Measurements from ENCODE around the gene NPAS3. TPM values are rescaled to one million over a fixed set of nuclear protein-coding genes. Genes with fewer than 3 reads are reported as not detected.

Gene NPAS3
- total and polyA plus RNA-seq, 11 donors: 0.15 to 3.4 (median 0.92) TPM

DNA sequence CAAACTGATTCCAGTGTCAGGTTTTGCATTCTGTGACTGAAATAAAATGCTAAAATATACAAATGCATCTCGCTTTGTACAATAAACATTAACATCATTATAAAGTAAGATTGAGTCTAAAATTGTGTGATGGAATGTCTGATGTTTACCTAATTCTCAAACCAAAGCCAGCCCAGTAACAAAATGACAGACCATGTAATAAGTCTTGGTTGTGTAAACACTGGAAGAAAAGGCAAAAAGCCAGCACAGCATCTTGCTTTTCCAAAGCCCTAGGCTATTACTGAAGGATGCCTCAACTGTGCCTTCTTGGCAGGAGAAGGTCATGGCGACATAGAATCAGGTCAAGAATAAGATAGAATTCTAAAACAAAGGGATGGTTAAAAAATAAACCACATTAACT, 842.6 kb downstream of the NPAS3 start:
- no peak for ATAC-seq
- H3K27me3 ChIP-seq: no peaks in the 10 kb centered on the region
- intact Hi-C loops (cut with DNase I): no loop called here

DNA sequence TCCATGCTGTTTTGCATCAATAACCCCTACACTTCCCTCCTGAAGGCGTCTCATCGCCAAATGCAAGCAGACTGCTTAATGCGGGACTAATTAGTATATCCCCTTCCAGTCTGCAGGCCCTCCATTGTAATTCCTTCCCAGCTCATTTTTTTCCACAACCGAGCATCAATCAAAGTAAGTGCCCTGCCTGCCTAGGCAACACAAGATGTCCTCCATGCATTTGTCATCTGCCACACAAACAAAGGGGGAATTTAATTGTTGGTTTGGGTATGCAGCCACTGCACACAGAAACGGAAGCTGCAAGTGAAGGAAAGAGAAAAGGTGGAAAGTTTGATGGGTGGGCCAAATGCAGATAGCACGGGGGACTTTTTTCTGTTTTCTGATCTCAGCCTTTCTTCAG, 844.2 kb downstream of the NPAS3 start:
- no peak for ATAC-seq

More for the DNA sequence above, 842.6 kb downstream of the NPAS3 start:
- no peak for DNase-seq
- Histone ChIP-seq H3K4me1 (no peaks in the 10 kb centered on the region), H3K4me3 (no peak overlapping the region), H3K36me3 (no peaks in the 10 kb centered on the region), H3K9me3 (no peaks in the 10 kb centered on the region), H3K27ac (no peak overlapping the region)
- TF ChIP-seq, protein P1, sequence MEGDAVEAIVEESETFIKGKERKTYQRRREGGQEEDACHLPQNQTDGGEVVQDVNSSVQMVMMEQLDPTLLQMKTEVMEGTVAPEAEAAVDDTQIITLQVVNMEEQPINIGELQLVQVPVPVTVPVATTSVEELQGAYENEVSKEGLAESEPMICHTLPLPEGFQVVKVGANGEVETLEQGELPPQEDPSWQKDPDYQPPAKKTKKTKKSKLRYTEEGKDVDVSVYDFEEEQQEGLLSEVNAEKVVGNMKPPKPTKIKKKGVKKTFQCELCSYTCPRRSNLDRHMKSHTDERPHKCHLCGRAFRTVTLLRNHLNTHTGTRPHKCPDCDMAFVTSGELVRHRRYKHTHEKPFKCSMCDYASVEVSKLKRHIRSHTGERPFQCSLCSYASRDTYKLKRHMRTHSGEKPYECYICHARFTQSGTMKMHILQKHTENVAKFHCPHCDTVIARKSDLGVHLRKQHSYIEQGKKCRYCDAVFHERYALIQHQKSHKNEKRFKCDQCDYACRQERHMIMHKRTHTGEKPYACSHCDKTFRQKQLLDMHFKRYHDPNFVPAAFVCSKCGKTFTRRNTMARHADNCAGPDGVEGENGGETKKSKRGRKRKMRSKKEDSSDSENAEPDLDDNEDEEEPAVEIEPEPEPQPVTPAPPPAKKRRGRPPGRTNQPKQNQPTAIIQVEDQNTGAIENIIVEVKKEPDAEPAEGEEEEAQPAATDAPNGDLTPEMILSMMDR (IDR thresholded peaks at IDR 0.05): no peak
- no peak for TF ChIP-seq POLR2A (IDR thresholded peaks at IDR 0.05)
- 85 to 91% (median 86%) methylated on average over 2 of the region's 2 CpGs for WGBS, 4 donors

DNA sequence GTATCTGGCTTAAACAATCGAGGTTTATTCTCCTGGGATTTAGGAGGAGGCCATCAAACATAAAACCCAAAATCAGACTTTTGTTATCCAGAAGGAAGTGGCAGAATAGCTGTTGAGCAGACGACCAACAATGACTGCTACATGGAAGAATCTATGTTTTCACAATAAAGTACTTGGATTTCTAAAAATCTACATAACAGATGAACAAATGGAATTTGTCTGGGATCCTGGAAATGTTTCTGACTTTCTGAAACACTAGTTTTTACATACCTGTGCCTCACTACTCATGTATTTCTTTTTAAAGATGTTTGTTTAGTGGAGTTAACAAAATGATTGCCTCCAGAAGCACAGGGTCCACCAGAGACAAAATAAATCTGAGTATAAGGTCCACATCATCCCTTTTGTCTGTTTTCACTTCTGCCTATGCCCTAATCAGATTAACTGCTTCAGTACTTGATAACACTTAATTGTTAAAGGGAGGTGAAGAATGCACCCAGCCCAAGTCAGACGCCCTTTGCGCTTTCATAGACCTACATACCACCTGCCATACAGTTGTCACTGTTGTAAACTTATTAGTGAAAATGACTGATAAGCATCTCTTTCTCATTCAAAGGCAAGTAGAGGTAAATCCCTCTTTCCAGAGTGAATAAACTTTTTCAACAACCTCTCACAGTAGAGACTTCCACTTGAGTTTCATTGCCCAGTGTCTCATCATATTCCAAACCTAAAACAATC, 847.6 kb downstream of the NPAS3 start:
- H3K4me1 ChIP-seq: no peaks in the 10 kb centered on the region
- H3K9me3 ChIP-seq: no peaks in the 10 kb centered on the region
- H3K36me3 ChIP-seq: no peaks in the 10 kb centered on the region
- H3K4me3 ChIP-seq: no peak overlapping the region
- DNase-seq: no peak
- no peak overlapping the region for H3K27ac ChIP-seq
- intact Hi-C loops (cut with DNase I): no loop called here
- H3K27me3 ChIP-seq: no peaks in the 10 kb centered on the region
- WGBS, 4 donors: 79 to 80% (median 80%) methylated on average over 4 of the region's 4 CpGs
- no peak for TF ChIP-seq POLR2A (IDR thresholded peaks at IDR 0.05)
- TF ChIP-seq, protein P1 (IDR thresholded peaks at IDR 0.05): no peak
- no peak for ATAC-seq

More for the DNA sequence above, 844.2 kb downstream of the NPAS3 start:
- H3K27ac ChIP-seq: no peak overlapping the region
- H3K27me3 ChIP-seq: no peaks in the 10 kb centered on the region
- H3K4me3 ChIP-seq: no peak overlapping the region
- TF ChIP-seq POLR2A (IDR thresholded peaks at IDR 0.05): no peak
- TF ChIP-seq, protein P1 (IDR thresholded peaks at IDR 0.05): no peak
- DNase-seq: no peak
- no peaks in the 10 kb centered on the region for H3K9me3 ChIP-seq
- no peaks in the 10 kb centered on the region for H3K4me1 ChIP-seq
- 94 to 97% (median 96%) methylated on average over 6 of the region's 6 CpGs for WGBS, 4 donors
- no peaks in the 10 kb centered on the region for H3K36me3 ChIP-seq
- intact Hi-C loops (cut with DNase I): no loop called here

DNA sequence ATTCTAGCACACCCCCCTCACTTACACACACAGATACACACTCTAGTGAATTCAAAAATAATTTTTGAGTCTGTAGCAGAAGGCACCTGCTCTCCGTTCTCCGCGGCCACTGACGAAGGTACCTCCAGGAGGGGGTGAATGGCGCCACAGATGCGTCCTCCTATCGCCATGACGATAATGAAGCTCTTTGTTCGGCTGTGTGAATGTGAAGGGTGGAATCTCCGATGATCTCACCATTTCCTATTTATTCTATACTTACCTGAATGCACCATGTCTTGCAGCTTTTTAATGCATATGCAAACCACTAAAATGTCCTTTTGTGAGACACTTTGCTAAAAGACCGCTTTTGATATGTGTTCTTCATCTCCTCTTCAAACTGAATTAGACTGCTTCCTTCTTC, 849.5 kb downstream of the NPAS3 start:
- no peaks in the 10 kb centered on the region for H3K36me3 ChIP-seq
- WGBS, 4 donors: 86 to 93% (median 91%) methylated on average over 11 of the region's 11 CpGs
- intact Hi-C loops (cut with DNase I): no loop called here
- ATAC-seq (no peak), DNase-seq (no peak)
- H3K27me3 ChIP-seq: no peaks in the 10 kb centered on the region
- H3K4me1 ChIP-seq: peaks cover 0 to 10% (median 0%) of the 10 kb centered on the region in 12 donors
- H3K27ac ChIP-seq: no peak overlapping the region
- no peak overlapping the region for H3K4me3 ChIP-seq
- TF ChIP-seq POLR2A (IDR thresholded peaks at IDR 0.05): no peak
- TF ChIP-seq, protein P1 (IDR thresholded peaks at IDR 0.05): no peak
- H3K9me3 ChIP-seq: no peaks in the 10 kb centered on the region
